MM.1S (cell line): ENCODE measurements around the gene MLPH.

Source experiments
- EZH2 ChIP-seq: fragments of 300-600 bp; sonication (generic); optimal IDR thresholded peaks from 2 replicates; pipeline ENCODE3; 2017; ENCODE audit warnings: low read depth, mild to moderate bottlenecking, antibody characterized with exemption, low read length, mixed read lengths
- EZH2phosphoT487 ChIP-seq: fragments of 300-600 bp; sonication (generic); IDR thresholded peaks from 2 replicates; pipeline ENCODE4 v1.6.1; 2018; ENCODE audit warnings: antibody characterized with exemption, low read length

DNA sequence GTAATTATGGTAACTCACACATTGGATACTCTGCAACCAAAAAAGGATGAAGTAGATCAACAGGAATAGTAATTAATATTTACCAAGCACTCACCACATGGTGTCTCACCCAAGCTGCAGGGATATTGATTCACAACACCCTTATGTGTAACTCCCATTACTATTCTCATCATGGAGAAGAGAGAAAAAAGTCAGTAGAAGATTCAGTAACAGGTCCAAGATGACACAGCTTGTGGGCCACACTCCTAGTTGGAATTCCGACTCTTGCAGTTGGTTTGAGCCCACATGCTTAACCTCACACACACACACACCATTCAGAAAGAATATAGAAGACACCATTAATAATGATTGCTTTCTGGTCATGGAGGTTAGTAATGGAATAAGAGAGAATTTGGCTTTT, 1.7 kb upstream of the MLPH start:
- TF ChIP-seq EZH2phosphoT487 (no peak), EZH2 (no peak)
